SK-N-SH (cell line): ENCODE results near the gene ZBTB46. TPM values are rescaled to one million over a fixed set of nuclear protein-coding genes. Genes with fewer than 3 reads are reported as not detected.

Source experiments
- CTCF ChIA-PET: fragments of 300-600, 350-600 bp; formaldehyde crosslinking; extraction: SDS; loops from one replicate; lab custom pipeline; 2021; lab: Yijun Ruan, JAX
- POLR2A ChIA-PET: fragments of 350-600 bp; sonication (Branson Sonifier 250); formaldehyde crosslinking; extraction: SDS; loops from one replicate; lab custom pipeline; 2020; ENCODE audit warnings: antibody characterized with exemption, inconsistent platforms; lab: Yijun Ruan, JAX
- DNase-seq: peaks from one replicate; pipeline ENCODE4 v3.0.0; 2012
- H2AFZ ChIP-seq: fragments of 200-600 bp; sonication (generic); 2 replicates; pipeline ENCODE4 v1.8.1; 2016; ENCODE audit warnings: antibody characterized with exemption, mild to moderate bottlenecking, low read depth
- H3F3A ChIP-seq: fragments of 200-600 bp; sonication (generic); replicated peaks from 2 replicates; pipeline ENCODE3; 2016; ENCODE audit warnings: antibody characterized with exemption, mild to moderate bottlenecking; ENCODE audit not compliant: insufficient read depth
- H3K27ac ChIP-seq, 2 experiments: fragments of 200-500 bp in 1 of 2; fragments of 200-600 bp in 1 of 2; sonication (Bioruptor generic) in 1 of 2; sonication (generic), shearing (Covaris generic) in 1 of 2; 2 replicates each; pipeline versions ENCODE4 v1.5.1 to v1.6.1; 2014 to 2016; ENCODE audit warnings: low read depth in 2 of 2, inconsistent platforms in 1 of 2, low read length in 1 of 2, mild to moderate bottlenecking in 1 of 2, mixed read lengths in 1 of 2
- H3K27me3 ChIP-seq: fragments of 200-600 bp; sonication (generic), shearing (Covaris generic); 2 replicates; pipeline ENCODE4 v1.6.1; 2016; ENCODE audit warnings: mixed run types; ENCODE audit not compliant: insufficient read depth
- H3K36me3 ChIP-seq, 2 experiments: fragments of 200-500 bp in 1 of 2; fragments of 200-600 bp in 1 of 2; sonication (Bioruptor generic) in 1 of 2; sonication (generic) in 1 of 2; replicated peaks in 1 of 2; 2 replicates each; pipeline versions ENCODE3 to v1.5.1; 2014 to 2016; ENCODE audit warnings: low read length in 1 of 2, mild to moderate bottlenecking in 1 of 2; ENCODE audit not compliant: insufficient read depth in 2 of 2, control insufficient read depth in 1 of 2
- H3K4me1 ChIP-seq, 2 experiments: fragments of 200-500 bp in 1 of 2; fragments of 200-600 bp in 1 of 2; sonication (Bioruptor generic) in 1 of 2; sonication (generic), shearing (Covaris generic) in 1 of 2; 2 replicates each; pipeline versions ENCODE4 v1.5.1 to v1.6.1; 2014 to 2016; ENCODE audit warnings: low read depth in 1 of 2, low read length in 1 of 2, mixed run types in 1 of 2; ENCODE audit not compliant: insufficient read depth in 2 of 2, control insufficient read depth in 1 of 2
- H3K4me2 ChIP-seq: fragments of 200-600 bp; sonication (generic), shearing (Covaris generic); 2 replicates; pipeline ENCODE4 v1.6.1; 2017; ENCODE audit warnings: mixed run types
- H3K4me3 ChIP-seq, 2 experiments: fragments of 200-500 bp in 1 of 2; fragments of 200-600 bp in 1 of 2; sonication (Bioruptor generic) in 1 of 2; sonication (generic), shearing (Covaris generic) in 1 of 2; 2 replicates each; pipeline versions ENCODE4 v1.5.1 to v1.8.1; 2014 to 2016; ENCODE audit warnings: low read depth in 2 of 2, inconsistent platforms in 1 of 2, low read length in 1 of 2, mild to moderate bottlenecking in 1 of 2, mixed read lengths in 1 of 2, moderate library complexity in 1 of 2
- H3K79me2 ChIP-seq: fragments of 200-600 bp; sonication (generic); 2 replicates; pipeline ENCODE4 v1.8.1; 2017; ENCODE audit warnings: mild to moderate bottlenecking; ENCODE audit not compliant: insufficient read depth
- H3K9ac ChIP-seq: fragments of 200-600 bp; sonication (generic); 2 replicates; pipeline ENCODE4 v1.6.1; 2017; ENCODE audit warnings: mixed run types
- H3K9me2 ChIP-seq: fragments of 200-600 bp; sonication (generic); 2 replicates; pipeline ENCODE4 v1.6.1; 2017; ENCODE audit warnings: mixed run types
- H3K9me3 ChIP-seq: fragments of 200-600 bp; sonication (generic); 2 replicates; pipeline ENCODE4 v1.6.1; 2017; ENCODE audit warnings: mixed run types, mild to moderate bottlenecking, moderate library complexity
- H4K20me1 ChIP-seq: fragments of 200-600 bp; sonication (generic); 2 replicates; pipeline ENCODE4 v1.6.1; 2017; ENCODE audit warnings: mild to moderate bottlenecking, mixed run types; ENCODE audit not compliant: insufficient read depth
- CHD2 ChIP-seq: fragments of 150-350 bp; IDR thresholded peaks from 2 replicates; pipeline ENCODE4 v1.6.1; 2018; ENCODE audit warnings: low read length; ENCODE audit not compliant: partially characterized antibody
- ELF1 ChIP-seq: IDR thresholded peaks from 2 replicates; pipeline ENCODE4 v1.4.0; 2012
- EP300 ChIP-seq, 2 experiments: IDR thresholded peaks; 2 replicates each; pipeline versions ENCODE4 v1.4.0 to v1.6.1; 2012; ENCODE audit warnings: borderline replicate concordance in 1 of 2, low read depth in 1 of 2, low read length in 1 of 2
- EZH2phosphoT487 ChIP-seq: fragments of 200-600 bp; sonication (generic); IDR thresholded peaks from 2 replicates; pipeline ENCODE4 v1.6.1; 2017; ENCODE audit warnings: low read depth, mixed run types, mild to moderate bottlenecking, antibody characterized with exemption, moderate library complexity, borderline replicate concordance
- FOSL2 ChIP-seq: IDR thresholded peaks from 2 replicates; pipeline ENCODE4 v1.4.0; 2012; ENCODE audit warnings: low read depth, mild to moderate bottlenecking, moderate library complexity, borderline replicate concordance
- FOXJ3 ChIP-seq: sonication (generic); formaldehyde crosslinking; IDR thresholded peaks from 2 replicates; pipeline ENCODE4 v1.5.1; 2020; ENCODE audit warnings: mild to moderate bottlenecking, missing genetic modification reagents
- GABPA ChIP-seq: IDR thresholded peaks from 2 replicates; pipeline ENCODE4 v1.4.0; 2012; ENCODE audit warnings: low read depth, mild to moderate bottlenecking
- MXI1 ChIP-seq: IDR thresholded peaks from 2 replicates; pipeline ENCODE4 v1.6.1; 2012; ENCODE audit warnings: mild to moderate bottlenecking, low read depth, low read length, improper control_type of control experiment
- NFIC ChIP-seq: IDR thresholded peaks from 2 replicates; pipeline ENCODE4 v1.4.0; 2012; ENCODE audit warnings: borderline replicate concordance
- POLR2AphosphoS5 ChIP-seq: IDR thresholded peaks from 2 replicates; pipeline ENCODE4 v1.6.1; 2012; ENCODE audit warnings: low read depth, low read length
- RAD21 ChIP-seq: IDR thresholded peaks from 2 replicates; pipeline ENCODE4 v1.6.1; 2012; ENCODE audit warnings: mild to moderate bottlenecking, low read length
- RFX5 ChIP-seq: IDR thresholded peaks from 2 replicates; pipeline ENCODE4 v1.6.1; 2012; ENCODE audit warnings: mild to moderate bottlenecking, improper control_type of control experiment, low read length
- RXRA ChIP-seq: IDR thresholded peaks from 2 replicates; pipeline ENCODE4 v1.4.0; 2012; ENCODE audit warnings: low read depth, mild to moderate bottlenecking, borderline replicate concordance
- SIN3A ChIP-seq: IDR thresholded peaks from 2 replicates; pipeline ENCODE4 v1.6.1; 2012; ENCODE audit warnings: low read depth, mild to moderate bottlenecking, low read length, moderate library complexity, borderline replicate concordance
- TCF12 ChIP-seq: IDR thresholded peaks from 2 replicates; pipeline ENCODE4 v1.4.0; 2012
- USF2 ChIP-seq: fragments of 150-350 bp; IDR thresholded peaks from 2 replicates; pipeline ENCODE4 v1.6.1; 2017; ENCODE audit warnings: antibody characterized with exemption, low read length, low read depth, borderline replicate concordance
- YY1 ChIP-seq: IDR thresholded peaks from 2 replicates; pipeline ENCODE4 v1.4.0; 2012; ENCODE audit warnings: low read depth, mild to moderate bottlenecking
- WGBS: methylation state at CpG from one replicate; pipeline ENCODE4 v1.1.6; 2017; ENCODE audit warnings: low lambda C conversion rate; 5-methylcytosine and 5-hydroxymethylcytosine counted together
- polyA plus RNA-seq, 3 experiments: library from polyadenylated mRNA; depleted of rRNA; stranded (reverse); fragments of >200 nt; gene quantifications; 2 replicates each; pipeline ENCODE4 v1.2.3, GENCODE V29; 2012
- TF ChIP-seq, protein P1 (sequence below): IDR thresholded peaks from 2 replicates; pipeline ENCODE4 v1.4.0; 2012; ENCODE audit warnings: low read depth, borderline replicate concordance
- TF ChIP-seq, protein P2 (sequence below): IDR thresholded peaks from 2 replicates; pipeline ENCODE4 v1.4.0; 2012; ENCODE audit warnings: low read depth, borderline replicate concordance
- TF ChIP-seq, protein P3 (sequence below): fragments of 150-350 bp; IDR thresholded peaks from 2 replicates; pipeline ENCODE4 v1.6.1; 2016; ENCODE audit warnings: mild to moderate bottlenecking, low read depth, low read length

The ZBTB46 gene
- polyA plus RNA-seq, 1 of the 3 experiments (the other 2 are of a cell fraction), result 0.15 TPM

DNA sequence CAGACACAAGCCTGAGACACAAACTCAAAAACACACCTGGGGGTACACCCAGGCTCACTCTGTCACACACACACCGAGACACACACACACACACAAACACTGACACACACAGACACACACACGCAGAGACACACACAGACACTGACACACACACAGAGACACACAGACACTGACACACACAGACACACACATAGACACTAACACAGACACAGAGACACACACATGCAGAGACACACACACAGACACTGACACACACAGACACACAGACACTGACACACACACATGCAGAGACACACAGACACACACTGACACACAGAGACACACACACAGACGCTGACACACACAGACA, 15.8 kb upstream of the ZBTB46 start:
- DNase-seq, result no peak
- Histone ChIP-seq H3K4me2 (no peak overlapping the region), H3F3A (no peaks in the 10 kb centered on the region), H3K4me3 (no peak overlapping the region), H3K9me3 (no peaks in the 10 kb centered on the region), H2AFZ (no peak overlapping the region), H4K20me1 (no peaks in the 10 kb centered on the region), H3K4me1 (peaks cover 0 to 5% of the 10 kb centered on the region in 2 experiments; a peak in 1 of 4 replicates), H3K27me3 (no peaks in the 10 kb centered on the region), H3K9me2 (no peaks in the 10 kb centered on the region)
- TF ChIP-seq POLR2AphosphoS5 (no peak), RAD21 (no peak), EP300 (IDR thresholded peaks at IDR 0.05; ENCODE audit: borderline replicate concordance in 1 of 2, low read depth in 1 of 2, low read length in 1 of 2) (no peak), USF2 (no peak), CHD2 (no peak), YY1 (no peak), RFX5 (no peak), ELF1 (no peak), EZH2phosphoT487 (no peak), TCF12 (no peak), SIN3A (no peak), GABPA (no peak), RXRA (no peak), FOSL2 (no peak), NFIC (no peak), MXI1 (no peak), FOXJ3 (CRISPR knock-in tag) (no peak)
- TF ChIP-seq, protein P1, sequence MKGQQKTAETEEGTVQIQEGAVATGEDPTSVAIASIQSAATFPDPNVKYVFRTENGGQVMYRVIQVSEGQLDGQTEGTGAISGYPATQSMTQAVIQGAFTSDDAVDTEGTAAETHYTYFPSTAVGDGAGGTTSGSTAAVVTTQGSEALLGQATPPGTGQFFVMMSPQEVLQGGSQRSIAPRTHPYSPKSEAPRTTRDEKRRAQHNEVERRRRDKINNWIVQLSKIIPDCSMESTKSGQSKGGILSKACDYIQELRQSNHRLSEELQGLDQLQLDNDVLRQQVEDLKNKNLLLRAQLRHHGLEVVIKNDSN, result no peak
- TF ChIP-seq, protein P2, sequence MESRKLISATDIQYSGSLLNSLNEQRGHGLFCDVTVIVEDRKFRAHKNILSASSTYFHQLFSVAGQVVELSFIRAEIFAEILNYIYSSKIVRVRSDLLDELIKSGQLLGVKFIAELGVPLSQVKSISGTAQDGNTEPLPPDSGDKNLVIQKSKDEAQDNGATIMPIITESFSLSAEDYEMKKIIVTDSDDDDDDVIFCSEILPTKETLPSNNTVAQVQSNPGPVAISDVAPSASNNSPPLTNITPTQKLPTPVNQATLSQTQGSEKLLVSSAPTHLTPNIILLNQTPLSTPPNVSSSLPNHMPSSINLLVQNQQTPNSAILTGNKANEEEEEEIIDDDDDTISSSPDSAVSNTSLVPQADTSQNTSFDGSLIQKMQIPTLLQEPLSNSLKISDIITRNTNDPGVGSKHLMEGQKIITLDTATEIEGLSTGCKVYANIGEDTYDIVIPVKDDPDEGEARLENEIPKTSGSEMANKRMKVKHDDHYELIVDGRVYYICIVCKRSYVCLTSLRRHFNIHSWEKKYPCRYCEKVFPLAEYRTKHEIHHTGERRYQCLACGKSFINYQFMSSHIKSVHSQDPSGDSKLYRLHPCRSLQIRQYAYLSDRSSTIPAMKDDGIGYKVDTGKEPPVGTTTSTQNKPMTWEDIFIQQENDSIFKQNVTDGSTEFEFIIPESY, result no peak
- TF ChIP-seq, protein P3, sequence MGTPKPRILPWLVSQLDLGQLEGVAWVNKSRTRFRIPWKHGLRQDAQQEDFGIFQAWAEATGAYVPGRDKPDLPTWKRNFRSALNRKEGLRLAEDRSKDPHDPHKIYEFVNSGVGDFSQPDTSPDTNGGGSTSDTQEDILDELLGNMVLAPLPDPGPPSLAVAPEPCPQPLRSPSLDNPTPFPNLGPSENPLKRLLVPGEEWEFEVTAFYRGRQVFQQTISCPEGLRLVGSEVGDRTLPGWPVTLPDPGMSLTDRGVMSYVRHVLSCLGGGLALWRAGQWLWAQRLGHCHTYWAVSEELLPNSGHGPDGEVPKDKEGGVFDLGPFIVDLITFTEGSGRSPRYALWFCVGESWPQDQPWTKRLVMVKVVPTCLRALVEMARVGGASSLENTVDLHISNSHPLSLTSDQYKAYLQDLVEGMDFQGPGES, result no peak
- TF ChIP-seq, all 33 proteins: peak for 0
- ChIA-PET POLR2A (no interaction called here), CTCF (interaction anchor here (0.9 to 1.7 kb wide), 3 partner anchors 17 to 72 kb away, joined by 3 to 7 read pairs (median 5); no protein-coding TSS in a partner anchor)
- 55% methylated on average over 3 of the region's 3 CpGs for WGBS
- Histone ChIP-seq H3K79me2 (no peaks in the 10 kb centered on the region), H3K27ac (no peak overlapping the region), H3K36me3 (no peaks in the 10 kb centered on the region), H3K9ac (no peak overlapping the region)
